ENCODE measurements around the gene SSR4. TPM values are rescaled to one million over a fixed set of nuclear protein-coding genes. Genes with fewer than 3 reads are reported as not detected.

Gene SSR4
- total and polyA plus RNA-seq, 2 of the 8 experiments (the other 6 are each of a cell fraction or from before 2014, with no cell fraction given) = 168 to 642 TPM

- Histone ChIP-seq H3K4me2 (ENCODE audit: insufficient read depth in 1 of 2, low read depth in 2 of 2, low read length in 2 of 2) (no peak overlapping the region), H2BK15ac (ENCODE audit: low read length) (no peak overlapping the region), H3K4ac (replicated peaks; ENCODE audit: insufficient read length, low read depth, low read length) (no peak overlapping the region), H3K23me2 (ENCODE audit: low read depth, low read length) (no peaks in the 10 kb centered on the region), H3K36me3 (ENCODE audit: control insufficient read depth in 2 of 4, insufficient read depth in 4 of 4, low read length in 3 of 4) (no peaks in the 10 kb centered on the region), H4K91ac (replicated peaks; ENCODE audit: insufficient read length, low read length) (no peak overlapping the region), H4K5ac (ENCODE audit: insufficient read length, low read depth, low read length) (no peak overlapping the region), H3K27ac (ENCODE audit: low read depth, low read length) (no peak overlapping the region), H2AK5ac (ENCODE audit: low read depth, low read length) (no peak overlapping the region), H3K18ac (ENCODE audit: extremely low read depth, low read length) (no peak overlapping the region), H3K4me3 (ENCODE audit: extremely low read depth in 1 of 4, insufficient read depth in 2 of 4, low read depth in 3 of 4, low read length in 4 of 4) (no peak overlapping the region), H3K79me1 (ENCODE audit: low read depth, low read length) (no peaks in the 10 kb centered on the region), H4K8ac (ENCODE audit: extremely low read depth, insufficient read depth, low read length) (no peak overlapping the region), H2BK5ac (ENCODE audit: low read depth, low read length) (no peak overlapping the region), H3K14ac (ENCODE audit: insufficient read length) (no peak overlapping the region), H3K4me1 (replicated peaks in 1 of 4; ENCODE audit: control insufficient read depth in 3 of 4, insufficient read depth in 4 of 4, low read length in 3 of 4) (no peaks in the 10 kb centered on the region), H2BK20ac (ENCODE audit: low read length) (no peak overlapping the region), H3K56ac (replicated peaks; ENCODE audit: insufficient read length, low read depth, low read length) (no peak overlapping the region), H3K79me2 (ENCODE audit: control insufficient read depth in 1 of 2, insufficient read depth in 2 of 2, low read length in 2 of 2) (no peaks in the 10 kb centered on the region), H3K9ac (replicated peaks in 1 of 4; ENCODE audit: extremely low read depth in 1 of 4, low read depth in 3 of 4, low read length in 3 of 4) (no peak overlapping the region), H2AFZ (ENCODE audit: low read length) (no peak overlapping the region), H2BK120ac (replicated peaks; ENCODE audit: low read depth, low read length) (no peak overlapping the region), H3K27me3 (replicated peaks in 1 of 4; ENCODE audit: control insufficient read depth in 3 of 4, extremely low read depth in 1 of 4, insufficient read depth in 3 of 4, low read length in 3 of 4) (no peaks in the 10 kb centered on the region), H2BK12ac (ENCODE audit: low read depth, low read length) (no peak overlapping the region), H3K23ac (ENCODE audit: insufficient read length) (no peak overlapping the region), H4K20me1 (replicated peaks in 1 of 2; ENCODE audit: control insufficient read depth in 1 of 2, insufficient read depth in 2 of 2, low read length in 2 of 2) (no peaks in the 10 kb centered on the region), H3K9me3 (ENCODE audit: insufficient read depth in 2 of 2, low read depth in 1 of 2, low read length in 1 of 2) (no peaks in the 10 kb centered on the region)
- FAIRE-seq = no peak
- WGBS, 2 experiments (ENCODE audit: extremely low coverage in 1 of 2, insufficient coverage in 1 of 2, insufficient read length in 1 of 2, insufficient replicate concordance in 2 of 2, low coverage in 1 of 2, low lambda C conversion rate in 2 of 2, missing lambda C conversion rate in 1 of 2) = 93% methylated on average over 14 of the region's 34 CpGs; no CpG with 5 or more reads in 1 of the 2 experiments
- ChIA-PET POLR2A (ENCODE audit: partially characterized antibody) (interaction anchor here (0.5 to 3.3 kb wide), 6 partner anchors 10 to 197 kb away, joined by 3 to 13 read pairs (median 3); partner anchors contain the start of gene HCFC1), CTCF (ENCODE audit: partially characterized antibody) (interaction anchor here (0.6 to 3.0 kb wide), 12 partner anchors 8 to 157 kb away, joined by 3 to 10 read pairs (median 3); partner anchors contain the start of genes NAA10 and PLXNB3)
- no peak for DNase-seq (ENCODE audit: low read depth in 1 of 2, low spot score in 2 of 2)
- TF ChIP-seq SIX5 (IDR thresholded peaks at IDR 0.05; ENCODE audit: low read depth, low read length) (no peak), ASH2L (IDR thresholded peaks at IDR 0.05; ENCODE audit: low read length) (no peak), SAP30 (IDR thresholded peaks at IDR 0.05; ENCODE audit: insufficient read depth, insufficient replicate concordance, low read length) (no peak), TAF7 (optimal IDR thresholded peaks at IDR 0.05; ENCODE audit: borderline replicate concordance, low read depth, low read length) (no peak), TCF12 (IDR thresholded peaks at IDR 0.05; ENCODE audit: low read depth, low read length) (no peak)
Measured at GRCh38 chrX:153777261-153778090, 17.0 kb upstream of the SSR4 start.

Data from H1 (cell line).